ENCODE results near the gene MAGEA2B.
"Not testable (repeated sequence)": the region's sequence is repeated elsewhere in the genome, so short reads cannot be mapped to it uniquely, and the experiment has no call there.

DNA sequence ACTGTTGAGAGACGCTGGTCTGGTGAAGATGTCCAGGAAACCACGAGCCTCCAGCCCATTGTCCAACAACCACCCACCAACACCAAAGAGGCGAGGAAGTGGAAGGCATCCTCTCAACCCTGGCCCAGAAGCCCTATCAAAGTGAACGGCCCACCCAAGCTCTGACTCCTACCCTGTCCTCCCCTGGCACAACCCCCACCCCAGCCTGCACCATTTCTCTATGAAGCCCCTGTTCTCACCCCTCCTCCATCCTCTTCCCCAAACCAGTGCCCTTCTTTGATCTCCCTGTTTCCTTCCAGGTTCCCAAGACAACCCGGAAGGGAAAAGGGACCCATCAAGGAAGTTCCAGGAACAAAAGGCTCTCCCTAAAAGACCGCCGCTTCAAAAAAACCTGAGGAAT, 45.1 kb downstream of the MAGEA2B start:
- not testable (repeated sequence) for TF ChIP-seq HDAC2 (IDR thresholded peaks at IDR 0.05); PHB (CRISPR knock-in tag; IDR thresholded peaks at IDR 0.05); ZBTB2 (IDR thresholded peaks at IDR 0.05); ERF (CRISPR knock-in tag; IDR thresholded peaks at IDR 0.05); EGR1 (conservative IDR thresholded peaks at IDR 0.05); CTCF (IDR thresholded peaks at IDR 0.05 in 2 of 3, conservative IDR thresholded peaks at IDR 0.05 in 1 of 3; ENCODE audit: insufficient read depth in 2 of 3, low read depth in 1 of 3, low read length in 3 of 3); HNRNPUL1 (IDR thresholded peaks at IDR 0.05; ENCODE audit: low read length); MCM5 (IDR thresholded peaks at IDR 0.05; ENCODE audit: low read depth); HDAC6 (IDR thresholded peaks at IDR 0.05; ENCODE audit: low read depth, low read length)

All from K562 (cell line).